ENCODE measurements around the gene HPGD.

HPGD gene

GRCh38 chr4:174538876-174539250 lies 16.6 kb upstream of the HPGD start:
- no peak overlapping the region for H3K4me3 ChIP-seq (ENCODE audit: low read length)
- TF ChIP-seq ZNF274 (IDR thresholded peaks at IDR 0.05; ENCODE audit: low read depth, low read length) = no peak

- no peak overlapping the region for H3K4me3 ChIP-seq (ENCODE audit: low read length)
- TF ChIP-seq ZNF274 (IDR thresholded peaks at IDR 0.05; ENCODE audit: low read depth, low read length) = no peak
Measured at GRCh38 chr4:174538123-174538875, 16.0 kb upstream of the HPGD start.

GRCh38 chr4:174537634-174538033 lies 15.3 kb upstream of the HPGD start:
- no peak for TF ChIP-seq ZNF274 (IDR thresholded peaks at IDR 0.05; ENCODE audit: low read depth, low read length)
- H3K4me3 ChIP-seq (ENCODE audit: low read length) = no peak overlapping the region

- TF ChIP-seq ZNF274 (IDR thresholded peaks at IDR 0.05; ENCODE audit: low read depth, low read length) = no peak
- H3K4me3 ChIP-seq (ENCODE audit: low read length) = no peak overlapping the region
Measured at GRCh38 chr4:174534461-174534860, 12.2 kb upstream of the HPGD start.

GRCh38 chr4:174532445-174532844 lies 10.2 kb upstream of the HPGD start:
- no peak overlapping the region for H3K4me3 ChIP-seq (ENCODE audit: low read length)
- no peak for TF ChIP-seq ZNF274 (IDR thresholded peaks at IDR 0.05; ENCODE audit: low read depth, low read length)

GRCh38 chr4:174531486-174531885 lies 9.2 kb upstream of the HPGD start:
- TF ChIP-seq ZNF274 (IDR thresholded peaks at IDR 0.05; ENCODE audit: low read depth, low read length) = no peak
- H3K4me3 ChIP-seq (ENCODE audit: low read length) = no peak overlapping the region

- H3K4me3 ChIP-seq (ENCODE audit: low read length) = no peak overlapping the region
- TF ChIP-seq ZNF274 (IDR thresholded peaks at IDR 0.05; ENCODE audit: low read depth, low read length) = no peak
Measured at GRCh38 chr4:174528226-174528625, 5.9 kb upstream of the HPGD start.

- no peak overlapping the region for H3K4me3 ChIP-seq (ENCODE audit: low read length)
- TF ChIP-seq ZNF274 (IDR thresholded peaks at IDR 0.05; ENCODE audit: low read depth, low read length) = no peak
Measured at GRCh38 chr4:174526731-174527130, 4.4 kb upstream of the HPGD start.

GRCh38 chr4:174524242-174524641 lies 2.0 kb upstream of the HPGD start:
- no peak for TF ChIP-seq ZNF274 (IDR thresholded peaks at IDR 0.05; ENCODE audit: low read depth, low read length)
- no peak overlapping the region for H3K4me3 ChIP-seq (ENCODE audit: low read length)

GRCh38 chr4:174523025-174523693 lies 871 bp upstream of the HPGD start:
- TF ChIP-seq ZNF274 (IDR thresholded peaks at IDR 0.05; ENCODE audit: low read depth, low read length) = no peak
- peak overlapping the region; percentile 59 for H3K4me3 ChIP-seq (ENCODE audit: low read length)

GRCh38 chr4:174521800-174522182 lies 497 bp downstream of the HPGD start:
- no peak for TF ChIP-seq ZNF274 (IDR thresholded peaks at IDR 0.05; ENCODE audit: low read depth, low read length)
- peak overlapping the region; percentile 59; the same call in 1 of the 2 replicates for H3K4me3 ChIP-seq (ENCODE audit: low read length)

- no peak overlapping the region for H3K4me3 ChIP-seq (ENCODE audit: low read length)
- no peak for TF ChIP-seq ZNF274 (IDR thresholded peaks at IDR 0.05; ENCODE audit: low read depth, low read length)
Measured at GRCh38 chr4:174520660-174521059, 1.6 kb downstream of the HPGD start.

GRCh38 chr4:174517502-174518445 lies 4.5 kb downstream of the HPGD start:
- no peak overlapping the region for H3K4me3 ChIP-seq (ENCODE audit: low read length)
- no peak for TF ChIP-seq ZNF274 (IDR thresholded peaks at IDR 0.05; ENCODE audit: low read depth, low read length)

- TF ChIP-seq ZNF274 (IDR thresholded peaks at IDR 0.05; ENCODE audit: low read depth, low read length) = no peak
- no peak overlapping the region for H3K4me3 ChIP-seq (ENCODE audit: low read length)
Measured at GRCh38 chr4:174516794-174517193, 5.5 kb downstream of the HPGD start.
